Activated CD4-positive, alpha-beta T cell treated with anti-CD3 and anti-CD28 coated beads, Interleukin-2, amount 50 U/mL, for 24 hours (primary cell): ENCODE measurements around the gene SNX5.

ENCODE experiments used
- DNase-seq, 2 donors: peaks; one replicate each; pipeline ENCODE4 v3.0.0-alpha.2; 2020; ENCODE audit warnings: low read depth in 1 of 2, low spot score in 1 of 2

SNX5 gene

DNA sequence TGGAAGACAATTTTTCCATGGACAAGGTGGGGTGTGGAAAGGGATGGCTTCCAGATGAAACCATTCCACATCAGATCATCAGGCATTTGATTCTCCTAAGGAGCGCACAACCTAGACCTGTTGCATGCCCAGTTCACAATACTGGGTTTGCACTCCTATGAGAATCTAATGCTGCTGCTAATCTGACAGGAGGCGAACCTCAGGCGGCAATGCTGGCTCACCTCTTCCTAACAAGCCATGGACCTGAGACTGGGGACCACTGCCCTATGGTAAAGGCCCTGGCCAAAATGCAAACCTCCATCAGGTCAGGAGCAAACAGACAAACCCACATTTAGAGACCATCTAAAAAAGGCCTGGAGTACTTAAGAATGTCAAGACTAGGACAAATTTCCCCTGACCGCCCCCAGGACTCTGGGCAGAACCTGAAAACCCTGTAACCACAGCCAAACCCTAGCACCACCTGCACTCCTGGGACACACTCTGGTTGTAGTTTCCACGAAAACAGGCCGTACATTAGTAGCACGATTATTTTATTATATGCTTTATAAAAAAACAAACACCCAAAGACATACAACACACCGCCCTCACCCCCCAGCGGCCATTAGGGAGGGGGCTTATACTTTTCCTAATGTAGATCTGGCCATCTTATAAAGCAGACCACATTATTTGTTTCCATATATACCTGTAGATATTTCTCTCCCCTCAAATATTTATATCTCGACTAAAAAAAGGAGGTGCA is 27.3 kb downstream of the SNX5 start:
- no peak for DNase-seq

DNA sequence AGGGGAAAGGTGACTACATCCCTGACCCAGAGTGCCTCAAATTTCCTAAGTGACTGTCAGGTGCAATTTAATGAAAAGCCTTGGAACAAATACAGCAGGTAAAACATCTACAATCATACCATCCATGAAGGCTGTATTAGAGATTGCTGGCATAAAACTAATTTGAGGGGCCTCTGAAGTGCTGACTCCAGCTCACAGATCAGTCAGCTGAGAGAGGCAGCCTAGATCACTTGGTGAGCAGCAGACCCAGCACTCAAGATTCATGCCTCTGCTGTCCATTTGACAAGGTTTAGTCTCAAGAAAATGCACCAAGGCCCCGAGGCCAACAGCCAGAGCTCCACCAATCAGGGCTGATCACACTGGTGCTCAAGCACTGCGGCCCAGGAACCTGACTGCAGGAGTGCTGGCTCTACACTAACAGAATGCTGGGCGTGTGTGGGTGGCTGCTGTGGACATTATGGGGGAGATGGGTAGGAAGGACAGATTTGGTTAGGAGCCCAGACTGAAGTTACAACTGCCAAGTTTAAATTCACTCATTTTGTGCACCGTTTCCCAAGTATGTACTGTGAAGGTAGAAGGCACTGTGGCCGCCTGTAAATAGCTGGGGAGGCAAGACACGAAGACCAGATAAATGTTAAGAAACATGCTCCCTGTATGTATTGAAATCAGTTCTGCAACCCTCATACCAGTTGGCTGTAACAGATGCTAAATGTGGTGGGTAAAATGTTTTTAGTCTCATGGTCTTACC is 28.2 kb downstream of the SNX5 start:
- no peak for DNase-seq

DNA sequence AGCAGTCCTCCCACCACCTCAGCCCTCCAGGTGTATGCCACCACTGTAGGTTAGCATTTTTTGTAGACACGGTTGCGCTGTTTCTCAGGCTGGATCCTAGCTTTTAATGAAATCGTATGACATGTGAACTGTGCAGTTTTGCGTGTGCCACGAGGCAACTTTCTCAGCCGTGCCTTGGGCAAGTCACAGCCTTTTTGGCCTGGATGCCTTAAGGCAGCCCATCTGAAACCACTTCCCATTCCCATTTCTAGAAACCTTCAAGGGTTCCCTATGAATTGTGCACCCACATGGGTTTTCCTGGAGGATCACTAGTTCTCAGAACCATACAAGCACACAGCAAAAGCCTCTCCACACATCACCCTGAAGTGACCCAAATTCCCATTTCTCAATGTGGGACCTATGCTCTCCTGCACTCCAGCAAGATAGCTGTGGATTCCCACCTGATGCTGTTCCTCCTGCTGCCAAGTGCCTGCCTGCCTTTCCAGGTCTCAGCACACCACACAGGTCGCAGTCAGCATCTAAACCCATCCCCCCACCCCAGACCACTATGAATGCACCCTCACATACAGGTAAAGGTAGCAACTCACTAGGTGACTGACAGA is 28.9 kb downstream of the SNX5 start:
- no peak for DNase-seq

DNA sequence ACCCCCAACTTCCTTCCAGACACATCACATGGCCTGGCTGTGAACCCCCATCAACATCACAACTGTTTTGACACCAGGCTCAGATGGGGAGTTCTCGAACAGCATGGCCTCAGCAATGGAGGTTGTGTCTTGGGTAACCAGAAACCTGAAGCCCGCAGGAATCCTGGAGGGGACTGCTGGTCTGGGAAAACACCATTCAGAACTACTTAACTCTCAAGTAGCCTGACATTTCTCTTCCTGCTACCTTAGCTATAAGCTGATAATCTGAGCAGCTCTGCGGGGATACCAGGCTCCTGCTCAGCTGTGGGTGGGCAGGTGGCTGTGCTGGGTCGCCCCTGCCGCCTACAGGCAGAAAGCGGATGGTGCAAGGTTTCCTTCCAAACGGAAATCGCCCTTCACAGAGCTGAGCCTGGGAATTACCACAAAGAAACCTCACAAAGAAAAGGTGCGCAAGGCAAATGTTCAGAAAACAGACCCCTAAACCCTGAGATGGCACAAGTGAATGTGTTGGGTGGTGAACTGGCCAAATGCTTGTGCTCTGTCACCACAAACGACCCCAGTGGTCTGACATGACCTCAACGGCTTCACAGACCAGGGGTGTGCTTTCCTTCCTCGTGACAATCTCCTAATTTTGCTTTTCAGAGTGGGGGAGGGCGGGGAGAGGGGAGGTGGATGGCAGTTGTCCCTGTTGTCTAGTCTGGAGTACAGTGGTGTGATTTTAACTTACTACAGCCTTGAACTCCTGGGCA is 29.5 kb downstream of the SNX5 start:
- no peak for DNase-seq

DNA sequence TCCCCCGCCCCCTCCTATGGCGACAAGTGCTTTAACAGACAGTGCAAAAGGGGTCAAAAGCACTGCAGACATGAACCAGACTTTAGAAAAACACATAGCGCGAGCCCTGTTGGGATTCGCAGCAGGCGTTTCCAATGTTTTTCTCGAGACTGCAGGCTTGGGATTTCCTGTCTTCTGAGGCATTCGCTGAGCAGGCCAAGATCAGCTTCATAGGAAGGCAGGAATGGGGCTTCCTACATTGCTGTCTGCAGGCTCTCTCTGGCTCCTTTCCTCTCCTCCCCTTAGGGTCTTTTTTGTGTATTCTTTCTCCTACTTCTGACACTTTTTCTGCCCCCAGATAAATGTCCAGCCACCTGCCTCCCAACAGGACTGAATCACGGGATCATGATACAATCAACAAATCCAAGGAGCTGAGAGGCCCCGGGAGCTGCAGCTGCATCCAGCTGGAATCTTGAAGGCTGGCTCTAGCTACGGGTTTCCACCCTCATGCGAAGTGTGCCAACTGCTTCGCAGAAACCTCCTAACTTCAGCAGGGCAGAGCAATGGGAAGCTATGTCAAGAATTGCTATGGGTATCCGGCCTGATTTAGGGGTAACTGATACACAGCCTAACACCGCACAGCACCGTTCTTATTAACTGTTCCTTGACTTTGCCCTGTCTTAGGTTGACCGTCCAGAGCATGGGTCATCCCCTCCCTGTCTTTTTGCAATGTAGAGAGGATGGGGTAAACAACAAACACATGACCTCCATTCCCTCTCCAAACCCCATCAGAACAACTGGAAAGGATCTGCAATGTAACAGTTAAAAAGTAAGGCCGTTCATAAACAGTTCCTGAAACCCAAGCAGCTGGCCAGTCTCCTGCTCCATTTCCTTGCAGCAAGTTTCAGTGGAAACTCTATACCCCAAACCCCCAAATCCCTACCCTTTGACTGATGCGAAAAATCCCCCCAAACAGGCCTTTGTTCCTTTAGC is 31.5 kb downstream of the SNX5 start:
- no peak for DNase-seq

DNA sequence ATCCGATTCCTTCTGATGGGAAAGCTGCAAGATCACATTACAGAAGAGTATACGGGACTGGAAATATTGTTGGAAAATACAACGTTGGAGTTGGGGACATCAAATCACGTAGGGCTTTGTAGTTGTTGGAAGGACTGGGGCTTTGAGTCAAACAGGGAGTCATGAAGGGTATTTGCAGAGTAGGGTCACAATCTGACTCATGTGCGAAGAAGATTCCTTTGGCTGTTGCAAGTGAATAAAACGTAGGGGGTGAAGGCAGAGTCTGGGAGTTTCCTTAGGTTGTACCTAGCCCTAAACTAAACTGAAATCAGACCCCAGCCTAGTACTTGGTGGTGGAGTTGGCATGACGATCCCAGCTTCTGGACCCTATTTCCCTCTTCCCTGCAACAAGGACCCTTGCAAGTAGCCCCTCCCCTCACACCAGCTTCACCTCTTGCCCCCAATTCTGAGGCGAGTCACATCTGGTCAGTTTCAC is 32.3 kb downstream of the SNX5 start:
- DNase-seq: no peak

DNA sequence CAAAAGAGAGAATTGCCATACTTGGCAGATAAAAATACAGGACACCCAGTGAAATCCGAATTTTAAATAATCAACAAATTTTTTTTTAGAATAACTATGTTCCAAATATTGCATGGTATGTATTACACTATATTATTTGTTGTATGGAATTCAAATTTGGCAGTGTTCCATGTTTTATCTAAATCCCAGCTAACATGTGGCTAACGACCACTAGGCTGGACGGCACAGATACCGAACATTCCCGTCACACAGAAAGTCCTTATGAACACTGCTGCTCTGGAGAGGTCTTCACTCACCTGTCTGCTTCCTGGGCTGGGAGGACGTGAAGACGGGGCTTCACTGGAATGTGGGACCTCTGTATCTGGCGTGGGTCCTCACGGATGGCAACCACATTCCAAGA is 32.8 kb downstream of the SNX5 start:
- DNase-seq: no peak

DNA sequence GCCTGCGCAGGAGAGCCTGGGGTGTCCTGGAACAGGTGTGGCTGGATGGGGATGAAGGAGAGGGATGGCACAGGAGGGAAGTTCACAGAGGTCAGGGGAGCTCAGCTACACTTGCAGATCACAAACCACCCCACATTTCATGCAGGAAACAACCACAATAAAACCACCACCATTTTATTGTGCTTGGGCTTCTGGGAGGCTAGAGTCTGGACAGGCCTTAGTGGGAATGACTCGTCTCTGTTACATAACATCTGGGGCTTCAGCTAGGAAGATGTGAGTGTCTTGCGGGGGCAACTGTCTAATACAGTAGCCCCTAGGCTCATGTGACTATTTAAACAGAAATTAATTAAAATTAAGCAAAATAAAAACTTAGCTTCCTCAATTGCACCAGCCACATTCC is 33.4 kb downstream of the SNX5 start:
- DNase-seq: no peak

DNA sequence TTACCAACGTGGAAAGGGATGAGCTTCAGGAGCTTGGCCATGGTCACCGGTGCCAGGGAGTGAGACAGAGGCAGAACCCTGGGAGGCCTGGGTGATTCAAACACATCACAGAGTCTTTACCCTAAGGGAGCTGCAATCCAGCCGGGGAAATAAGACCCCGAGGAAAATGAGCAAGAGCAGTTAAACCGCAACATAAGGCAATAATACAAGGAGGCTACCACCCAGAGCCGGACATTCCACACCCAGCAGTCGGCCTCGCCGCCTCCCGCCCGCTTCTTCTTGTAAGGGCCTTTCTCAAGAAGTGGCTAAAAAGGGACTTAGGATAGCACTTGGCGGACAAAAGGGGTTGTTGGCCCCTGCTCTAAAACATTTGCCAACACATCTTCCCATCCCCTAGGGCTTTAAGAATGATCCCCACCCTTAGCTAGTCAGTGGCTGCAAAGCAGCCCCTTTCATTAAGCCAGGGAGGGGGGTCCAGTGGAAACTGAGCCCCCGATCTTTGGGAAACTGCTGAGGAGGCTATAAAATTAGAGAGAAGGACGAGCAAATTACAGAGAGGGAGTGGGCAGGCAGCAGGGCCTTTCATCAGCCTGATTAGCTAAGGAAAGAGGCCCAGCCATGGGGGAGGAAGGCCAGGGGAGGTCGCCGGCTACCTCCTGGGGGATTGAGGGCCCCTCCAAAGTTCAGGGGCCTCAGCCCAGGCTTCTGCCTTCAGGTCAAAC is 34.3 kb downstream of the SNX5 start:
- DNase-seq: no peak

DNA sequence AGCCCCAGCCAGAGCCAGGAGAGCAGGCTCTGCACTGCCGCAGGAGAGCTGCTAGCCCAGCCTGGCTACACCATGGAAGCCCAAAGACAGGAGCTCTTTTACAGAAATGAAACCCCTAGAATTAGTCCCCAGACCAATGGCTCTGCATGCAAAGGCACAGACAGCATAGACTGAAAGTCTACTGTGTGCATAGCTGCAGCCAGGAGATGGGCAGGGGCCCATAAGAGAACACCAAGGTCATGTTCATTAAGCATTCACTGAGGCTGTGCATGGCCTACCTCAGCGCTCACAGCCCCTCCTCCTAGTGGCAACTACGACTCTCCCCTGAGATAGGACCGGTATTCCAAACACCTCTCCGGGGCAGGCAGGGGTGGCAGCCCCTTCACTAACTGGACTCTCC is 34.9 kb downstream of the SNX5 start:
- no peak for DNase-seq

DNA sequence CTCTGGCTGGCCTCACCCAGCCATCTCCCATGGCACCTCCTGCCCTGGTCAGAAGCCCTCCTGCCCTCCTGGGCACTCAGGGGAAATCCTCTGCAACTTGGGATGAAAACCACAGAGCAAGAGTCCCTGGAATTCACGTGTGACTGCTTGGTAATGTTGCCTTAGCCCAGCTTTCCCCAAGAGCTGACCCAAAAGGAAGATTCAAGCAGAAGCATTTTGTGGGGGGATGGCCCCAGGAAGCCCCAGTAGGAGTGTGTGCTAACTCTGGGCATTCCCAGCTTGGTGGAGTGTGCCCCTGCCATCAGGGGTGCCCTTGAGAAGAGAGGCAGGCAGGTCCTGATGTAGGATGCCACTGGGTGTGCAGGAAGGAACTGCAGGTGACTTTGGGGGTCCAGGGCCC is 35.5 kb downstream of the SNX5 start:
- no peak for DNase-seq

DNA sequence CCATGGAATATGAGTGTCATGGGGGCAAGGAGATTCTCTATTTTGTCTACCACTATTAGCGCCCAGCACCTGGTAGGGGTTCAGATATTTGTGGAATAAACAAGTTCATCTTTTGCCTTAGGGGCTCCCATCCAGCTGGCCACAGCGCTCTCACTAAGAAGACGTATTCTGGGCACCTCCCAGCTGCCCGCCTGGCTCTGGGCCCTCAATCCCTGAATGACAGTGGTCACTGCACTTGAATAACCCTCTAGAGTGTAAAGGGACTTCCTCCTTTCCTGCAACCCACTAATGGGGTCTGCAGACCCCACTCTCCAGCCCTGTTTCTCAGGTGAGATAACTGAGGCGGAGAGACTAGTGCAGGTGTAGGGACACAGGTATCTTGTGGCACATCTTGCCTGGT is 36.2 kb downstream of the SNX5 start:
- DNase-seq: no peak

DNA sequence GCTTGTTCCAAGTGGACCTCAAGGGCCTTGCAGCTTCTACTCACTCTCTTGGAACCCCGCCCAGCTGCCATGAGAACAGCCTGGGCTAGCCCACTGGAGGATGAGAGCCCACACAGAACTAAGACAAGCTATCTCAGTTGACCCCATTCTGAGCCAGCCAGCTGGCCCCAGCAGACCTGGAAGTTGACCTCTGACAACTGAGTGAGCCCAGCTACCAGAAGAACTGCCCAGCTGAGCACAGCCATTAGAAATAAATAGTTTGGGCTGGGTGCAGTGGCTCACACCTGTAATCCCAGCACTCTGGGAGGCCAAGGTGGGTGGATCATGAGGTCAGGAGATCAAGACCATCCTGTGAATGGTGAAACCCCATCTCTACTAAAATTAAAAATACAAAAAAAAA is 37.1 kb downstream of the SNX5 start:
- DNase-seq: no peak

DNA sequence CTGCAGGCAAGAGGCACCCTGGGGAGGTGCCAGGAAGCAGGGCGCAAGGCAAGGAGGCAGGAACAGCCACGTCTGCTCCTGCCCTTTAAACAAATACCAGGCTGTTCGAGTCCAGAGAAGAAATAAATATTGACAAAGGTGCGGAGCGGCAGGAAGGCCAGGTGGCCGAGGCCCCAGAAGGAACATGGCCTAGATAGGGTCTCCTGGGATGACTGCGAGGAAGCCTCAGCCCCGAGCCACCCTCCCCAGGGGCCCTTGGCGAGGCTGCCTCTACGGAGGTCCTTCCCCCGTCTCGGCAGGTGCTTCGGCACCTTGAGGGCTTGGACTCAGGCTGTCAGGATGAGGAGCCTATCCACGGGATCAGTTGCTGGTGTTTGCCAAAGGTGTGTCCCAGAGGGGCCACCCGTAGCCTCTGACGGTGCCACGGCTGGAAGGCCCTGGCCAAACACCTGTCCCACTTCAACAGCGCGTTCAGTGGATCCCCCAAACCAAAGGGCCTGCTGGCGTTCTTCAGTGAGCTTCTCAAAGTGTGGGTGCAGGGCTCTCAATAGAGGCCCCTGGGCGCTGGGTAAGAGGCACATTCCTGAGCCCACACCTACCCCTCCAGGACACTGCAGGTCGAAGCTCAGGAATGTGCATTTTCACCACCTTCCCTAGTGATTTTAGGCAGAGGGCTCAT is 39.8 kb downstream of the SNX5 start:
- DNase-seq: no peak

DNA sequence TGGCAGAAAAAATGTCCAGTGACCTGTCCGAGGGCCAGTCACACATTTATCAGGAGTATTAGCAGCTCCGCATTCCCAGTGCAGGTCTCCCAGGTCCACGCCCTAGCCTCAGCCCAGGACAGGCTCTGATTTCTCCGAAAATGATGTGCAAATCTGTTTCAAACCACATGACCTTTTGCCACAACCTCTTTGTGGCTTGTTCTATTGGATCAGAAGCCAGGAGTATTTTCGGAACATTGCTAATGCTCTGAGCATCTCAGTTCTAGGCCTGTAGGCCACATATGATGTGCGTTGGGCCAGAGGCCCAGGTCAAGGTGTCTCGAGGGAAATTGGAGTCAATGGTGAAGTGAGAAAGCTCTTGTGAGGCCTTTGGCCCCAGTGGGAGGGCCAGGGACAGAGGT is 40.4 kb downstream of the SNX5 start:
- no peak for DNase-seq

DNA sequence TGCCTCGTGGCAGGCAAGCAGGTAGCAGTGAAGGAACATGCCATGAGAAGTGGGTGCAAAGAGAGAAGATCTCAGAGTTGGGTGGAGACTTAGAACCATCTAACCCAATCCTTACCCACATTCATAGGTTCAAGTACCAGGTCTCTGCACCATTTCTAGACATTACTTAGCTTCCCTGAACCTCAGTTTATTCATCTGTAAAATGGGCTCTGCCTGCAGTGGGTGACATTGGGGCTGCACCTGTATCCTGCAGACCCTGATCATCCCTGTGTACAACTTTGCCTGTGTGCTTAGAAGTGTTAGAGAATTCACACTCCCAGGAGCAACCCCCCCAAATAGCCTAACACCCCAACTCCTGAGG is 42.7 kb downstream of the SNX5 start:
- no peak for DNase-seq

DNA sequence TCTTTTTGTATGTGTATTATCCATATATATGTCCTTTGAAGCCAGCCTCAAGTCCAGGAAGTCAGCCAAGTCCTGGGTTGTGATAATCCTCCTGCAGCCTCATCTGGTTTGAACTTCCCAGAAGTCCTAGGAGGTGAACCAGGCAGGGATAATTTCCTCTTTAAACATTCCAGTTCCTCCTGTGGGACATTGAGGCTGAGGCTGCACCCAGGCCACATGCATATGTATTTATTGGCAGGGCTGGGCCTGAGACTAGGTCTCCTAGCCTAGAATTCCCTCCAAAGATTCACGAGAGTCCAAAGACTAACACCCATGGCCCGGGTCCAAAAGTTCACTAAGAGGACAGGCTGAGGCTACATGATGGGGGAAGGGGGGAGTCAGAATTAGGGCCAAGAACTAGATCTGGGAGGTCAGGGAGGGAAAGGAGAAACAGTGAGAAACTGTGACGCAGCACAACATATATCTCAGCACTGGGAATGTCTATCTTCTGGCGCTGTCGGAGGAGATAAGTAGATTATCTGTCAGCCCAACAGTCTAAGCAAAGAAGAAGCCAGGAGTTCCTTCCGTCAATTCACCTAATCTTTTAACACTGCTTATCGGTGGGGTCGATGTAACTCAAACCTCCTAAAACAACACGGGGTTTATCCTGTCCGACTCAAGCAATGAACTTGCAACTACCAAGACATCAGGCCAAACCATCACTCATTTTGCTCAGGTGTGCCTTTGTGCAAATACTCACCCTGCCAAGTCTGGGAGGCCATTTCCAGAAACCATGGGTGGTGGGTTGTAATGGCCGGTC is 43.3 kb downstream of the SNX5 start:
- DNase-seq: no peak

DNA sequence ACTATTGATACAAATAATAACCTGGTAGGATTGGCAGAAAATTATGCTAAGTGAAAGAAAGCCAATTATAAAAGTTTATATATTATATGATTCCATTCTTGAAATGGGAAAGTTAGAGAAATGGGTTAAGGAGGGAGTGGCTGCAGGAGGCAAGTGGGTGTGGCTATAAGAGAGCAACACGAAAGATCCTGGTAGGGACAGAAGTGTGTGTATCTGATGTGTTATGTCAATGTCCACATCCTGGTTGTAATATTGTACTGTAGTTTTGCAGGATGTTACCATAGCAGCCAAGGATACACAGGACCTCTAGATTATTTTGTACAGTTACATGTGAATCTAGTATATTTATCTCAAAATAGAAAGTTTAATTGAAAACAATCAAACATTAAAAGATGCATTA is 46.8 kb downstream of the SNX5 start:
- no peak for DNase-seq

DNA sequence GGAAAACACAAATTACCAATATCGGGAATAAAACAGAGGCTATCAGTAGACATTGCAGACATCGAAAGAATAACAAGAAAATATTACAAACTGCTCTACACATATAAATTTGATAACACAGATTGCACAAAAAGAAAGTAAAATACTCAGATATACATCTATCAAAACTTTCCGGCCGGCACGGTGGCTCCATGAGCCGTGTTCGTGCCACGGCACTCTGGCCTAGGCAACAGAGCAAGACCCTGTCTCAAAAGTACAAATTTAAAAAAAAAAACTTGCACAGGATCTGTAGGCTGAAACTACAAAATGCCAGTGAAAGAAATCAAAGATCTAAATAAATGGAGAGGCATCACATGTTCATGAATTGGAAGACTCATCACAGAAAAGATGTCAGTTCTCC is 49.4 kb downstream of the SNX5 start:
- no peak for DNase-seq
